ENCODE results near the gene ANKH. TPM values are rescaled to one million over a fixed set of nuclear protein-coding genes. Genes with fewer than 3 reads are reported as not detected.

The ANKH gene
- total RNA-seq, 4 donors from 2014 or later = 33.4 to 49.4 (median 38.0) TPM

DNA sequence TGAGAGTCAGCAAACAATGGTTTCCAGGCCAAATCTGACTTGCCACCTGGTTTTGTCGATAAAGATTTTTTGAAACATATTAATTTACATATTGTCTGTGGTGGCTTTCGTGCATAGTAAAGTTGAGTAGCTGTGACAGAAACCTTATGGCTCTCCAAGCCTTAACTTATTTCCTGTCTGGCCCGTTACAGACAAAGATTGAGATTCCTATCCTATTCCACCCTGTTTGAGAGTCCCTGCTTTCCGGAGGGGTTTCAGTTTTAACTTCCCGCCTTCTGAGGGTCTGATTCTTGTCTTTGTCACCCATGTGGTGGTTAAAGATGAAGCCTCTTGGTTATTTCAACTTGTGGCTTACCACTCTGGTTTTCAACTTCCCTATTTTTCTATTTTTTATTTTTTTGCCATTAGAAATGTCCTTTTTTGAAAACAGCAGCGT, 195.7 kb downstream of the ANKH start:
- intact Hi-C loops (cut with DNase I) = no loop called here
- Histone ChIP-seq H3K4me1 (peaks cover 42 to 56% (median 44%) of the 10 kb centered on the region in 4 donors), H3K36me3 (peaks cover 2 to 23% (median 13%) of the 10 kb centered on the region in 4 donors), H3K9me3 (no peaks in the 10 kb centered on the region), H3K27me3 (no peaks in the 10 kb centered on the region), H3K27ac (replicated peaks in 1 of 4) (peak overlapping the region in 2 of 4 donors; percentile 3 to 14), H3K4me3 (no peak overlapping the region)
- no peak for DNase-seq (ENCODE audit: extremely low spot score)
- TF ChIP-seq POLR2AphosphoS5 (IDR thresholded peaks at IDR 0.05) = no peak
- TF ChIP-seq, protein P1, sequence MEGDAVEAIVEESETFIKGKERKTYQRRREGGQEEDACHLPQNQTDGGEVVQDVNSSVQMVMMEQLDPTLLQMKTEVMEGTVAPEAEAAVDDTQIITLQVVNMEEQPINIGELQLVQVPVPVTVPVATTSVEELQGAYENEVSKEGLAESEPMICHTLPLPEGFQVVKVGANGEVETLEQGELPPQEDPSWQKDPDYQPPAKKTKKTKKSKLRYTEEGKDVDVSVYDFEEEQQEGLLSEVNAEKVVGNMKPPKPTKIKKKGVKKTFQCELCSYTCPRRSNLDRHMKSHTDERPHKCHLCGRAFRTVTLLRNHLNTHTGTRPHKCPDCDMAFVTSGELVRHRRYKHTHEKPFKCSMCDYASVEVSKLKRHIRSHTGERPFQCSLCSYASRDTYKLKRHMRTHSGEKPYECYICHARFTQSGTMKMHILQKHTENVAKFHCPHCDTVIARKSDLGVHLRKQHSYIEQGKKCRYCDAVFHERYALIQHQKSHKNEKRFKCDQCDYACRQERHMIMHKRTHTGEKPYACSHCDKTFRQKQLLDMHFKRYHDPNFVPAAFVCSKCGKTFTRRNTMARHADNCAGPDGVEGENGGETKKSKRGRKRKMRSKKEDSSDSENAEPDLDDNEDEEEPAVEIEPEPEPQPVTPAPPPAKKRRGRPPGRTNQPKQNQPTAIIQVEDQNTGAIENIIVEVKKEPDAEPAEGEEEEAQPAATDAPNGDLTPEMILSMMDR (IDR thresholded peaks at IDR 0.05) = no peak
- TF ChIP-seq POLR2A (IDR thresholded peaks at IDR 0.05; ENCODE audit: low read depth) = no peak
- WGBS = 59% methylated on average over 6 of the region's 6 CpGs

DNA sequence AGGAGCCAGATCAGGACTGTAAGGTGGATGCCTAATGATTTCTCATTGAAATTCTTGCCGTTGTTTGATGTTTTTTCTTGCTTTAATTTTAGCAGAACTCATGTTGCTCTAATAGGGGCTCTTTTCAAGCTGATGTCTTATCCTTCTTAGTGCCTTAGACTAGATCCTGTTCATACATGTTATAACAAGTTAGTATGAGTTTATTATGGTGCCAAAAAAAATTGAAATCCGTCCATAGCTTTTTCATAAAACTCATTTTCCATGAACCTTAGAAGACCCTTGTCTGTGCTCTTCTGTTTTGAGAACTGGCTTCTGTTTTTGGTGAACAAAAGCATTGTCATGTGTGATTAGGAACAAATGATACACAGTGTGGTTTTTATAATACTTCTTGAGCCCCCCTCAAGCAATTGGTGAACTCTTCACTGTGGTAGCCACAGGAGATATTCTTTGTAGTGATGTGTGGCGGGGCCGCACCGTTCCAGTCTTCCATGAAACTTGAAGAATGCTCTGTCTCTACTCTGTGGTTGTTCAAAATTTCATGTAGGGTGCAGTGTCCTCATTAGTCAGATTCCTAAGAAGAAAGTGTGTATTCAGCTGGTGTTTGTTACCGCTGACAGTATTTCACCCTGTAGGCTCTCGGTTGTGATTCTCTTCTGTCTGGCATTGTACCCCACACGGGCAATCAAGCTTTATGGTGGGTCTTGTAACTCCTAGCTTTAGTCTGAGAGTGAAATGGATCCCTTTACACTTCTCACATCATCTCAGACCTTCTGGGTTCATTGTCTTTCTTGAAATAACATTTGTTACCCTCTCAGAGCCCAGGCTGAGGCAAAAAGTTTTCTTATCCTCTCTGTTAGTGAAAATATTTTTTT, 196.4 kb downstream of the ANKH start:
- Histone ChIP-seq H3K4me3 (no peak overlapping the region), H3K27me3 (no peaks in the 10 kb centered on the region), H3K9me3 (no peaks in the 10 kb centered on the region), H3K4me1 (peaks cover 43 to 57% (median 47%) of the 10 kb centered on the region in 4 donors), H3K27ac (replicated peaks in 1 of 4) (peak overlapping the region in 1 of 4 donors; percentile 3), H3K36me3 (peaks cover 0 to 17% (median 6%) of the 10 kb centered on the region in 4 donors)
- no peak for DNase-seq (ENCODE audit: extremely low spot score)
- TF ChIP-seq POLR2AphosphoS5 (IDR thresholded peaks at IDR 0.05) (no peak), POLR2A (IDR thresholded peaks at IDR 0.05; ENCODE audit: low read depth) (no peak), EP300 (IDR thresholded peaks at IDR 0.05) (no peak)
- TF ChIP-seq, protein P1 (IDR thresholded peaks at IDR 0.05) = no peak
- 90% methylated on average over 8 of the region's 8 CpGs for WGBS
- intact Hi-C loops (cut with DNase I) = no loop called here

DNA sequence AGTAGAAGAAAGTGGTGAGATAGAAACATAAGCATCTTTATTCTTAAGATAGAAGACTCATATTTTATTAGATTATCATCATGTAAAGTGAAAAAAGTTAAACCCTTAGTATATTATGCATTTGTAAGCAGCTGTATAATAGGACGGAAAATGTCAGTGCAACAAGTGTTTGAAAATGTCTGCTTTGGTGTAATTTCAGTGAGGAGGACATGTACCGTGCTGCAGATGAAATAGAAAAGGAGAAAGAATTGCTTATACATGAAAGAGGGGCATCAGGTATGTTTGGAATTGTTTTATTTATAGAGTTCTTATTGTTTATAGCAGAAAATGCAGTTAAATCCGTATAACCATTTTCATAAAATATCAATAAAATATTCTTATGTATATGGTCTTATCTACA, 198.1 kb downstream of the ANKH start:
- 67% methylated on average over 3 of the region's 3 CpGs for WGBS

DNA sequence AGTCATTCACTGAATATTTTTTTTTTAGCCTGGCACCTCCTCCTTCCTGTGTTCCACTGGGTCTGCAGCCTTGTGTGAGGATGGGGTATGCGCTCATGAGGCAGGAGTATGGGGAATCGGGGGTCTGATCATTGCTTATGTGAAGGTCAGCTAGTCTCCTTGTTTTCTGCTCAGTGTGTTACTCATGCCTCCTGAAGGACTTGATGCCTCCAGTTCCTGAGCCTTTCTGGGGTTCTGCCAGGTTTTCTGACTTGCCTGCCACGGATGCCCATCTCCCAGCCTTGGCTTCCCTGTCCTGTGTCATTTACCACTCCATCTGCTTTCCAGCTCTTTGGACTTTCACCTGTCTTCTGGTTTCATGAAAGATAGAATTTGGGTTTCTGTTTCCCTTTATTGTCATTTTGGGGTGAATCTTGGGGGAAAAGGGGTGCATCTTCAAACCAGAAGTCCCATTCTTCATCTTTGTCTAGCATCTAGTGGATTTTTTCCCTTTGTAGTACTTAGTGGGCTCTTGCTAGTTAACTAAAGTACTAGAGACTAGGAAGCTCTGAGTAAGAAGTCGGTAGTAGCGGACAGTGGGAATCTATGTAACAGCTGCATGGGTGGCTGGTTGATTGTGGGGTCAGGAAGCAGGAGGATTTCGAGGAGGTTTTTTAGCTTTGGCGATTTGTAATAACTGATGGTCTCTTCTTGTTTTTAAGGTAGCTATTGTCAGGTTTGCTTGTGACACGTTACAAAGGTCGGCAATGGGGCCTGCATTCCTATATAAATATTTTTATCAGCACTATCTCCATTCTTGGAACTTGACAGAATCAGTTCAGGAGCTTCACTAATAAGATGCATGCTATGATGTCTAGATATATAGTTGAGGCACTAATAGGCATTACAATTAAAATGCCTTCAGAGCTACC, 198.8 kb downstream of the ANKH start:
- H3K4me1 ChIP-seq = peaks cover 41 to 63% (median 49%) of the 10 kb centered on the region in 4 donors
- no peak overlapping the region for H3K4me3 ChIP-seq
- no peak for TF ChIP-seq EP300 (IDR thresholded peaks at IDR 0.05)
- no peak for TF ChIP-seq POLR2AphosphoS5 (IDR thresholded peaks at IDR 0.05)
- TF ChIP-seq, protein P1 (IDR thresholded peaks at IDR 0.05) = no peak
- TF ChIP-seq POLR2A (IDR thresholded peaks at IDR 0.05; ENCODE audit: low read depth) = no peak
- no peaks in the 10 kb centered on the region for H3K27me3 ChIP-seq
- H3K27ac ChIP-seq (replicated peaks in 1 of 4) = no peak overlapping the region
- H3K36me3 ChIP-seq = peaks cover 0 to 6% (median 0%) of the 10 kb centered on the region in 4 donors
- intact Hi-C loops (cut with DNase I) = no loop called here
- H3K9me3 ChIP-seq = no peaks in the 10 kb centered on the region
- DNase-seq (ENCODE audit: extremely low spot score) = no peak
- WGBS = 87% methylated on average over 9 of the region's 9 CpGs

More for the DNA sequence above, 198.1 kb downstream of the ANKH start:
- H3K27me3 ChIP-seq = no peaks in the 10 kb centered on the region
- DNase-seq (ENCODE audit: extremely low spot score) = no peak
- TF ChIP-seq EP300 (IDR thresholded peaks at IDR 0.05) = no peak
- TF ChIP-seq, protein P1 (IDR thresholded peaks at IDR 0.05) = no peak
- no peak for TF ChIP-seq POLR2A (IDR thresholded peaks at IDR 0.05; ENCODE audit: low read depth)
- TF ChIP-seq POLR2AphosphoS5 (IDR thresholded peaks at IDR 0.05) = no peak
- no peaks in the 10 kb centered on the region for H3K9me3 ChIP-seq
- no peak overlapping the region for H3K27ac ChIP-seq (replicated peaks in 1 of 4)
- H3K36me3 ChIP-seq = peaks cover 0 to 6% (median 0%) of the 10 kb centered on the region in 4 donors
- peaks cover 43 to 57% (median 46%) of the 10 kb centered on the region in 4 donors for H3K4me1 ChIP-seq
- no peak overlapping the region for H3K4me3 ChIP-seq
- intact Hi-C loops (cut with DNase I) = no loop called here
